Measurements from ENCODE around the gene SLC41A3. TPM values are rescaled to one million over a fixed set of nuclear protein-coding genes. Genes with fewer than 3 reads are reported as not detected.

The SLC41A3 gene
- polyA plus RNA-seq, 3 donors = 2.8 to 18.2 (median 13.6) TPM

DNA sequence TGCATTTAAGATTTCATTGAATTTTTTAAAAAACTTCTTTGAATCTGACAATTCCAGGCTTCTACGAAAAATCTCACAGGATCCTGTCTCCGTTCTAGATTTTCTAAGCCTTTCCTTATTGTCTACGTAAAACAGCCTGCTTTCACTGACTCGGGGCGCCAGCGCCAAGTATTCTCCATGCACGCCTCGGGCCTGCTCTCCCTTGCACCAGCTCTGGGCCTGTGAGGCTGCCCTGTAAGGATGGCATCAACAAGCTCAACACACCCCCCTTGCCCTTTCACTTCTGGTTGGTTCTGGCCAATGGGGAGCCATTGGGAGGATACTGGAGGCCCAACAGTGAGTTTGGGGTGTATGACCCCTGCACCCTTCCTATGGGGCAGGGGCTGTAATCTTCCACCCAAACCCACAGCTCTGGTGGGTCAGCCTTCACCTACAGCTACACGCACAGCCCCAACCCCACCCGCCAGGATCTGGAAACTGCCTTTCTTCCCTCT lies 47.8 kb downstream of the SLC41A3 start:
- peaks cover 2 to 12% (median 10%) of the 10 kb centered on the region in 7 donors for H3K9me3 Mint-ChIP-seq
- intact Hi-C loops (cut with micrococcal nuclease) = no loop called here
- H3K27me3 Mint-ChIP-seq (ENCODE audit: low read depth in 3 of 3) = peaks cover 0 to 3% (median 1%) of the 10 kb centered on the region in 3 donors
- no peaks in the 10 kb centered on the region for H3K4me1 ChIP-seq (ENCODE audit: control insufficient read depth in 1 of 2, insufficient read depth in 2 of 2, low read length in 2 of 2)
- no peak overlapping the region for H3K27ac ChIP-seq (ENCODE audit: low read depth in 1 of 2, low read length in 2 of 2)
- H3K4me1 Mint-ChIP-seq = no peaks in the 10 kb centered on the region
- DNase-seq = no peak
- no peak overlapping the region for H3K4me3 Mint-ChIP-seq
- TF ChIP-seq, protein P1, sequence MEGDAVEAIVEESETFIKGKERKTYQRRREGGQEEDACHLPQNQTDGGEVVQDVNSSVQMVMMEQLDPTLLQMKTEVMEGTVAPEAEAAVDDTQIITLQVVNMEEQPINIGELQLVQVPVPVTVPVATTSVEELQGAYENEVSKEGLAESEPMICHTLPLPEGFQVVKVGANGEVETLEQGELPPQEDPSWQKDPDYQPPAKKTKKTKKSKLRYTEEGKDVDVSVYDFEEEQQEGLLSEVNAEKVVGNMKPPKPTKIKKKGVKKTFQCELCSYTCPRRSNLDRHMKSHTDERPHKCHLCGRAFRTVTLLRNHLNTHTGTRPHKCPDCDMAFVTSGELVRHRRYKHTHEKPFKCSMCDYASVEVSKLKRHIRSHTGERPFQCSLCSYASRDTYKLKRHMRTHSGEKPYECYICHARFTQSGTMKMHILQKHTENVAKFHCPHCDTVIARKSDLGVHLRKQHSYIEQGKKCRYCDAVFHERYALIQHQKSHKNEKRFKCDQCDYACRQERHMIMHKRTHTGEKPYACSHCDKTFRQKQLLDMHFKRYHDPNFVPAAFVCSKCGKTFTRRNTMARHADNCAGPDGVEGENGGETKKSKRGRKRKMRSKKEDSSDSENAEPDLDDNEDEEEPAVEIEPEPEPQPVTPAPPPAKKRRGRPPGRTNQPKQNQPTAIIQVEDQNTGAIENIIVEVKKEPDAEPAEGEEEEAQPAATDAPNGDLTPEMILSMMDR (IDR thresholded peaks at IDR 0.05) = no peak
- no peak overlapping the region for H3K27ac Mint-ChIP-seq
- 97% methylated on average over 8 of the region's 10 CpGs for WGBS (ENCODE audit: insufficient coverage)
- H3K79me2 ChIP-seq (ENCODE audit: insufficient read depth, low read length) = no peaks in the 10 kb centered on the region
- H3K4me3 ChIP-seq (replicated peaks in 1 of 3; ENCODE audit: low read depth in 2 of 3, low read length in 3 of 3) = no peak overlapping the region
- H3K9me3 ChIP-seq (replicated peaks in 1 of 2; ENCODE audit: control insufficient read depth in 1 of 2, insufficient read depth in 1 of 2, low read length in 2 of 2) = peaks cover 0 to 7% of the 10 kb centered on the region in 2 donors
- peaks cover 27 to 37% of the 10 kb centered on the region in 2 donors for H3K36me3 Mint-ChIP-seq
- no peaks in the 10 kb centered on the region for H3K27me3 ChIP-seq (ENCODE audit: control insufficient read depth in 2 of 2, insufficient read depth in 2 of 2, low read length in 2 of 2)
- H3K9ac ChIP-seq (ENCODE audit: insufficient read depth, low read length, poor library complexity, severe bottlenecking) = no peak overlapping the region
- no peak overlapping the region for H3K4me2 ChIP-seq (replicated peaks; ENCODE audit: extremely low read depth, low read length, poor library complexity, severe bottlenecking)
- no peak overlapping the region for H2AFZ ChIP-seq (ENCODE audit: insufficient read depth, low read depth, low read length, poor library complexity, severe bottlenecking)
- no peaks in the 10 kb centered on the region for H4K20me1 ChIP-seq (ENCODE audit: insufficient read depth, low read length)
- no peaks in the 10 kb centered on the region for H3K36me3 ChIP-seq (replicated peaks in 1 of 2; ENCODE audit: control insufficient read depth in 1 of 2, insufficient read depth in 2 of 2, low read length in 2 of 2)

DNA sequence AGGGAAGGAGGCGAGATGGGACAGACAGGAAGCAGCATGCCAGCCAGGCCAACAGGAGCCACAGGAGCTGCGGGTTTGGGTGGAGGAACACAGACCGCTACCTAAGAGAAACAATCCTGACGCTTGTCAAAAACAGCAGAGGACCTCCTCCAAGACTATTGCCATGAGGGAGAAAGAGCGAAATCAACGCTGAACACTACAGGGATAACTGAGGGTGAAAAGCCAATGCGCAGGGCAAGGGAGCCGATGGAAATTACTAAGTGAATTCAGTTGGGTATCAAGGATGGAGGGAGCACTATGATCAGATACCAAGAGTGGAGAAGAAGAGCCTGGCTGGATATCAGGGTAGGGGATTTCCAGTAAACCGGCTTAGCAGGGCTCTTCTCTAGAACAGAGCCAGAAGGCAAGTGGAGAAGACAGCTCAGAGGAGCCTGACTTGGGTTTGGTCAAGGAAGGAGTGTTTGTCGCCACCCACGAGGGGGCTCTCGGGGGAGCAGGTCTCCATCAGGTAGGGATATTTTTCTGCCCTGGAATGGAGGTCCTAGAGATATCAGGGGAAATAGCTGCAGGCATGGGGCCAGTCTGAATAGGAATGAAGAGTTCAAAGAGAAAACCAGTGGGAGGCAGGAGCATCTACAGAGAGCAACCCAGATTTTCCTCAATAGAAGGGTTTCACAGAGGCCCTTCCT lies 48.4 kb downstream of the SLC41A3 start:
- peaks cover 0 to 7% of the 10 kb centered on the region in 2 donors for H3K9me3 ChIP-seq (replicated peaks in 1 of 2; ENCODE audit: control insufficient read depth in 1 of 2, insufficient read depth in 1 of 2, low read length in 2 of 2)
- no peak overlapping the region for H3K4me2 ChIP-seq (replicated peaks; ENCODE audit: extremely low read depth, low read length, poor library complexity, severe bottlenecking)
- no peak overlapping the region for H3K27ac ChIP-seq (ENCODE audit: low read depth in 1 of 2, low read length in 2 of 2)
- H4K20me1 ChIP-seq (ENCODE audit: insufficient read depth, low read length) = no peaks in the 10 kb centered on the region
- peaks cover 27 to 38% of the 10 kb centered on the region in 2 donors for H3K36me3 Mint-ChIP-seq
- no peaks in the 10 kb centered on the region for H3K79me2 ChIP-seq (ENCODE audit: insufficient read depth, low read length)
- WGBS (ENCODE audit: insufficient coverage) = 98% methylated on average over 8 of the region's 12 CpGs
- H3K36me3 ChIP-seq (replicated peaks in 1 of 2; ENCODE audit: control insufficient read depth in 1 of 2, insufficient read depth in 2 of 2, low read length in 2 of 2) = no peaks in the 10 kb centered on the region
- DNase-seq = peak in 1 of 3 donors; percentile 0
- no peaks in the 10 kb centered on the region for H3K4me1 ChIP-seq (ENCODE audit: control insufficient read depth in 1 of 2, insufficient read depth in 2 of 2, low read length in 2 of 2)
- TF ChIP-seq, protein P1 (IDR thresholded peaks at IDR 0.05) = no peak
- H3K4me3 ChIP-seq (replicated peaks in 1 of 3; ENCODE audit: low read depth in 2 of 3, low read length in 3 of 3) = no peak overlapping the region
- no peaks in the 10 kb centered on the region for H3K27me3 ChIP-seq (ENCODE audit: control insufficient read depth in 2 of 2, insufficient read depth in 2 of 2, low read length in 2 of 2)
- H3K27ac Mint-ChIP-seq = no peak overlapping the region
- H3K4me1 Mint-ChIP-seq = no peaks in the 10 kb centered on the region
- no peak overlapping the region for H3K9ac ChIP-seq (ENCODE audit: insufficient read depth, low read length, poor library complexity, severe bottlenecking)
- H3K9me3 Mint-ChIP-seq = peaks cover 2 to 12% (median 8%) of the 10 kb centered on the region in 7 donors
- H3K4me3 Mint-ChIP-seq = no peak overlapping the region
- H2AFZ ChIP-seq (ENCODE audit: insufficient read depth, low read depth, low read length, poor library complexity, severe bottlenecking) = no peak overlapping the region
- intact Hi-C loops (cut with micrococcal nuclease) = no loop called here
- peaks cover 0 to 3% (median 1%) of the 10 kb centered on the region in 3 donors for H3K27me3 Mint-ChIP-seq (ENCODE audit: low read depth in 3 of 3)
